GM10266 (cell line): ENCODE results near the gene RETNLB.

Source experiments
- DNase-seq: peaks from one replicate; pipeline ENCODE4 v3.0.0; 2012; ENCODE audit errors: extremely low spot score
- TF ChIP-seq, protein P1 (sequence below): IDR thresholded peaks from 2 replicates; pipeline ENCODE4 v1.5.1; 2012; ENCODE audit warnings: mild to moderate bottlenecking, low read depth; ENCODE audit not compliant: control insufficient read depth, insufficient read depth; ENCODE audit errors: missing control alignments

RETNLB gene

DNA sequence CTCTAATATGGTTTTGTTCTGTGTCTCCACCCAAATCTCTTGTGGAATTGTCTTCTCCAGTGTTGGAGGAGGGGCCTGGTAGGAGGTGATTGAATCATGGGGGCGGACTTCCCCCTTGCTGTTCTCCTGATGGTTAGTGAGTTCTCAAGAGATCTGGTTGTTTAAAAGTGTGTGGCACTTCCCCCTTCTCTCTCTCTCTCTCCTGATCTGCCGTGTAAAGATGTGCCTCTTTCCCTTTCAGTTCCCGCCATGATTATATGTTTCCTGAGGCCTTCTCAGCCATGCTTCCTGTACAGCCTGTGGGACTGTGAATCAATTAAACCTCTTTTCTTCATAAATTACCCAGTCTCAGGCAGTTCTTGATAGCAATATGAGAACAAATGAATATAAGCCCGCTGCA lies 33.1 kb downstream of the RETNLB start:
- no peak for DNase-seq
- TF ChIP-seq, protein P1, sequence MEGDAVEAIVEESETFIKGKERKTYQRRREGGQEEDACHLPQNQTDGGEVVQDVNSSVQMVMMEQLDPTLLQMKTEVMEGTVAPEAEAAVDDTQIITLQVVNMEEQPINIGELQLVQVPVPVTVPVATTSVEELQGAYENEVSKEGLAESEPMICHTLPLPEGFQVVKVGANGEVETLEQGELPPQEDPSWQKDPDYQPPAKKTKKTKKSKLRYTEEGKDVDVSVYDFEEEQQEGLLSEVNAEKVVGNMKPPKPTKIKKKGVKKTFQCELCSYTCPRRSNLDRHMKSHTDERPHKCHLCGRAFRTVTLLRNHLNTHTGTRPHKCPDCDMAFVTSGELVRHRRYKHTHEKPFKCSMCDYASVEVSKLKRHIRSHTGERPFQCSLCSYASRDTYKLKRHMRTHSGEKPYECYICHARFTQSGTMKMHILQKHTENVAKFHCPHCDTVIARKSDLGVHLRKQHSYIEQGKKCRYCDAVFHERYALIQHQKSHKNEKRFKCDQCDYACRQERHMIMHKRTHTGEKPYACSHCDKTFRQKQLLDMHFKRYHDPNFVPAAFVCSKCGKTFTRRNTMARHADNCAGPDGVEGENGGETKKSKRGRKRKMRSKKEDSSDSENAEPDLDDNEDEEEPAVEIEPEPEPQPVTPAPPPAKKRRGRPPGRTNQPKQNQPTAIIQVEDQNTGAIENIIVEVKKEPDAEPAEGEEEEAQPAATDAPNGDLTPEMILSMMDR: no peak

DNA sequence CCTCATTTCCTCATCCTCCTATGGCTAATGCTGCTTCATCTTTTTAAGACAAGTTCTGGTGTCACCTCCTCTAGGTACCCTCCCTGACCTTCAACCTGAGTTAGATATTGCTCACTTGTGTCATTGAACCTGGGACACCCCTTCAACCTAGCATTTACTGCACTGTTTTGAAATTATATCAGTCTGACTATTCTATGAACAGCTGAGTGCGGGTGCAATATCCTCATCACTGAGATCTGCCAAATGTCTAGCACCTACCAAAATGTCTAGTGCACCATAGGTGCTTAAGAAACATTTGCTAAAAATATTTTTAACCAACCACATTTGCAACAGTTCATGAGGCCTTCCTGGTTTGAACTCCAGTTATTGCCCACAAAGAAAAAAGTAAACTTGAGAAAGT lies 34.5 kb downstream of the RETNLB start:
- TF ChIP-seq, protein P1: no peak
- no peak for DNase-seq

DNA sequence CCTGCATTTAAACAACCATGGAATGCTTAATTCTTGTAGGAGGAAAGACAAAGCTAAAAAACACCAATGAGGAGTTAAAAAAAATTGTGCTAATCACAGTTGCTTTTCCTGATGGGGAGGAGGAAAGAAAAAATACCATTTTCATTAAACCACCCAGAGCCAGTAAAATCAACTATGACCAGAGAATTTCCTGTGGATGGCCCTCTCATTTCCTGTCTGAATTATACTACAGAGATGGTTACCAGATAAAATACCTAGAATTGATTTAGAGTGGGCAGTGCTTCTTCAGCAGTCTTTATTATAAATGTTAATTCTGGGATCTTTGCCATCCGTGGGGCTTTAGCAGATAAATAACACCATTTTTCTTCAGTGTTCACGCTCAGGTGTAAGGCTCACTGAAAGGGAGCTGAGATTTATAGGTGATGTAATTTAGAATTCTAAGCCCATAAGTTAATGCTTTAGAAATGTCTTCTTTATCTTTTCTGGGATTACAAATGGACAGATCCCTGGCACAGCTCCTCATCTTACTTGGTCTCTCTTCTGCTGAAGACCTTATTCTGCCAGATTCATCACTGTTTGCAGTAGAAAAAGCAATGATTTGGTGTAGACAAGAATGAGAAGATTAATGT lies 37.9 kb downstream of the RETNLB start:
- TF ChIP-seq, protein P1: no peak
- DNase-seq: no peak

DNA sequence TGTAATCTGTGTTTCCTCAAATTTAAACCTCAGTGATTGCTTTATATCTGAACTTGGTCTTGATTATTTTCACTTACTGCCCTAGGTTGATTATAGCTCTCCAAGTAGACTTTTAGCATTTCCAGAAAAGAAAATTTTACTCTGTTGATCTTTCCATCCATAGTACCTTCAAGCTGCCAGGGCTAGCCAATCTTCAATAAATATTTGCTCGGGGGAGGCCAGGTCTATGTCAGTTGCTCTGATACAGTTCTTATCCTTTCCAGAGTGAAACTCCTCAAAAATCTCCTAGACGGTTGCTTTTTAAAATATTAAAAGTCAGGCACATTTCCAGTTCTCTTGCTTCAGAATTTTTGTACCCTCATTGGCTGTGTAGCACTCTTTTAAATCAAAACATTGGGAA lies 38.8 kb downstream of the RETNLB start:
- no peak for DNase-seq
- TF ChIP-seq, protein P1: no peak

DNA sequence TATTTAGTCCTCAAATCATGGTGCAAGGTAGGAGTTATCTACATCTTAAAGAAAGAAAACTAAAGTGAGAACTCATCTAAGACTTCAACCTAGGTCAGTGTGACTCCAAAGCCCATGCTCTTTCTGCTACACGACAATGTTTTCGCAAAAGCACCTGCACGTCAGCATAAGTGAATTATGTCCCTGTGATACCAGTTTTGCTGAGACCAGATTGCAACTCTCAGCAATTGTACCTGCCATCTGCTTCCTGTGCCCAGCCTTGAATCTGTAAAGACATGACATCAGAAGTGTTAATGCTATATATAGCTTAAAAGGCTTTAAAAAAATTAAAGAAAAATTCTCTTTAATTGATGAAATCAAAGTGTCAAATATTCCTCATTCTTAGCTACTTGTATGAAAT lies 43.4 kb downstream of the RETNLB start:
- no peak for DNase-seq
- TF ChIP-seq, protein P1: no peak

DNA sequence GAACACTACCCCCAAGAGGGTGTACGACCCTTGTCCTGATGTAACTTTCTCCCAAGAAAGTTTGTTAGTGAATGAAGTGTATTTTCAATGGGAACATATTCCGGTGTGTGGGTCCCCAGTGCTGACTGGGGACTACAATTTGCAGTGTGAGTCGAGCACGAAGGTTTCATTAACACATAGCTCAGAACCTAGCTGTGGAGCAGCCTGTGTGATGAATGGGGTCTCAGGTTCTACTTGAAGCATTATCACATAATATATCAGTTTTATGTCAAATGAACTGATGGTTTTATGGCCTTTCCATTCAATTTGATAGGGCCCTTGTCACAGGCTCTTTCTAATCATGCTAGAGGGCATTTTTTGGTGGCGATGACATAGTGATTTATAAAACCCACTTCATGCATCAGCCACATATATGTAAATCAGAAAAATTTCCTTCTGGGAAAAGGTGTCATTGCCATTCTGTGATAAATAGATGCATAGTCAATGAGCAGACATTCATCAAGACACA lies 44.1 kb downstream of the RETNLB start:
- no peak for DNase-seq
- TF ChIP-seq, protein P1: no peak
